D721Med (cell line): ENCODE results near the gene GPATCH1.

Source experiments
- DNase-seq: peaks from one replicate; pipeline ENCODE4 v3.0.0; 2011; ENCODE audit warnings: low spot score; ENCODE audit not compliant: insufficient read length
- FAIRE-seq: peaks from 2 replicates; lab custom pipeline; 2011; peaks lifted over from hg19 to GRCh38; lab: Jason Lieb, UNC
- CTCF ChIP-seq: IDR thresholded peaks from 2 replicates; pipeline ENCODE4 v1.5.1; 2012; ENCODE audit warnings: mild to moderate bottlenecking, control low read depth; ENCODE audit not compliant: insufficient read depth; ENCODE audit errors: missing control alignments

Gene GPATCH1

DNA sequence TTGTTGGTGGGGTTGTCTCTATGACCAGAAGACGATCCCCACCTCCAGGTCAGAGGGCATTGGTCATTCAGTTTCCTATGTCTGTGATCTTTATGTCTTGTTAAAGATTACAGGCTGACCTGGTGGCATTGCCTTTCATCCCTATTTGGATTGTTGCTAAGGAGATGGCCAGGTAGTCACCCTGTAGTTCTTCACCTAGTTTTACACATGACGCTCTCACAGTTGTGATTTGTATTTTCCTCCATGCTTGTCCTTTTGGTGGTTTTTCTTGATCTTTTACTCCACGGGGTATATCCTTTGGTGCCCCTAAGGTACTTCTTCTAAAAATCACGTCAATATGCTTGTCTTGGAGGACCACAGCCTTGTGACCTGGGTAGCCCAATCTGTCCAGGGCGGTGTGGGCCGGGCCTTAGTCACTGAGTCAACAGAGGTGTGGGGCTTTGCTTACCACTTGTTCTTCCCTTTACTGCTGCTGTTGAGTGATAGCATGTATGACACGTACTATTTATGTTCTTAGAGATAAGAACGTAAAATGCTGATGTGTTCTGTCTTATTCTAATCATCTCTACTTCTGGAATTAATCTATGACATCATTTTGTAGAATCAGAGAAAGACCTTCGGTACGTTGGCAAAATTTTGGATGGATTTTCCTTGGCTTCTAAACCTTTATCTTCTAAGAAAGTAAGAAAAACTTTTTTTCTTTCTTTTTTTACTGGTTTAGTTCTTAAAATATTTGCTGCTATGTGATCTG, 20.1 kb downstream of the GPATCH1 start:
- TF ChIP-seq CTCF, result no peak
- DNase-seq, result no peak
- FAIRE-seq, result no peak

DNA sequence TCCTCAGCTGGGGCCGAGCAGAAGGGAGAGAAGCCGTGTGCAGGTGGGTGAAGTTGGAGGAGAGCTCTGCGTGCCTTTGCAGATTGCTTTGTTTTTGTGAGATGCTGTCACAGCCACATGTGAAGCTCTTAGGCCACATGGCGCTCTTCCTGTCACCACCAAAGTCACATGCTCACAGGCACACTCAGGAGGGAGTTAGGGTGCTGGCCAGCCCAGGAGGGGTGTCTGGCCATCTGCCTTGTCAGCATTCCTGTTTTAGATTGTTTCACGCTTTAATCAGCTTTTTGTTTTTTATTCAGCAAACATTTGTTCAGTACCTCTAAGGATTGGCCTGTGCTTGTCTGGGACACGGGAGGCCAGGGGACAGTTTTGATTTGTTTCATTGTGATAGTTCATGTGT, 21.9 kb downstream of the GPATCH1 start:
- no peak for DNase-seq
- FAIRE-seq, result no peak
- TF ChIP-seq CTCF, result no peak

- TF ChIP-seq CTCF, result no peak
- FAIRE-seq (no peak), DNase-seq (no peak)
Observed at GRCh38 chr19:33108161-33108560, 27.2 kb downstream of the GPATCH1 start.

- no peak for TF ChIP-seq CTCF
- DNase-seq, result no peak
- FAIRE-seq, result no peak
Observed at GRCh38 chr19:33110137-33110910, 29.3 kb downstream of the GPATCH1 start.

GRCh38 chr19:33111587-33111986, 30.6 kb downstream of the GPATCH1 start:
- DNase-seq, result no peak
- FAIRE-seq, result no peak
- TF ChIP-seq CTCF, result no peak

DNA sequence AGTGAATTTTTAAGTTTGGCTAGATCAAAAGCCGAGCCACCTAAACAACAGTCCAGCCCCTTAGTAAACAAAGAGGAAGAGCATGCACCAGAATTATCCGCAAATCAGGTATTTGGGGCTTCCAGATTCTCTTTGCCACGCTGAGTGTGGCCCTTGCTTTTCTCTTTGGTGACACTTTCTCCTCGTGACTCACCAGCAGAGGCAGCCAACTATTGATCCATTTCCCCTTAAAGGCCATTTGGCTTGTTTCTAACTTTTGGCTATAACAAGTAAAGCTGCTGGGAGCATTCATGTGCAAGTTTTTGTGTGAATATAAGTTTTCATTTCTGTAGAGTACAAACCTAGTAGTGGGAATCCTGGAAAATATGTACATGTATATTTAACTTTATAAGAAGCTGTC, 33.3 kb downstream of the GPATCH1 start:
- DNase-seq, result no peak

More for the DNA sequence above, 33.3 kb downstream of the GPATCH1 start:
- TF ChIP-seq CTCF, result no peak
- FAIRE-seq, result no peak
